ENCODE measurements around the gene SH2D1A.
"Not testable (repeated sequence)": the region's sequence is repeated elsewhere in the genome, so short reads cannot be mapped to it uniquely, and the experiment has no call there.

SH2D1A gene

DNA sequence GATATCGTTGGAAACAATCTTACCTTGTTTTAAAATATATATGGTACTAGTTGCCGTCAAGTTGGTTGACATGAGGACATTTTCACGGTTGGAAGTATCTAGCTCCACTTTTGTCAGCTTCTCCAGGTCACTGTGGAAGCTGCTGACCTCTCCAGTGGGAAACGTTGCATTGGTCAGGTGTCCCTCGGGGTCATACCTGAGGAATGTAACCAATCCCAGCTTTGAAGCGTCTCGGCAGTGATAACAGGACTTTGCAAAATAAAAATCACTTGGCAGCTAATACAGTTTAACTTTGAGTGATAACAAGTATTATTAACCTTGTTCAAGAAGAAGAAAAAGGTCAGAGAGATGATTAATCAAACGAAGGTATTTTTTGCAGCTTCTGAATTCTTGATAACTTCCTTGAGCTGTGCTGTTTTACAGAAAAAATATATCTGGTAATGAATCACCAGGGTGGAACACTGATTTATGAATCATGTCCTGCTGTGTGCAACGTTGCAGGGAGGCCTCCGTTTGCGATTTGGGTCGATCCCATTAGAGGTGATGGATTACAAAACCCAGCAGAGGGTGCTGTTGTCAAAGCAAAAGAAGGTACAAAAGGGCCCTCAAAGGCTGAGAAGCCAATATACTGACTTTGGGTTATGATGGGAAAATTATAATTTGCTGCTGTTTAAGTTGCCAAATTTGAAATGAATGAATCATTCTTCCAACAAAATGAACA, 60.1 kb downstream of the SH2D1A start:
- no peak overlapping the region for H3K4me2 ChIP-seq (ENCODE audit: low read depth, low read length, poor library complexity, severe bottlenecking)
- H3K9ac ChIP-seq (ENCODE audit: low read depth, low read length, poor library complexity, severe bottlenecking), result no peak overlapping the region

DNA sequence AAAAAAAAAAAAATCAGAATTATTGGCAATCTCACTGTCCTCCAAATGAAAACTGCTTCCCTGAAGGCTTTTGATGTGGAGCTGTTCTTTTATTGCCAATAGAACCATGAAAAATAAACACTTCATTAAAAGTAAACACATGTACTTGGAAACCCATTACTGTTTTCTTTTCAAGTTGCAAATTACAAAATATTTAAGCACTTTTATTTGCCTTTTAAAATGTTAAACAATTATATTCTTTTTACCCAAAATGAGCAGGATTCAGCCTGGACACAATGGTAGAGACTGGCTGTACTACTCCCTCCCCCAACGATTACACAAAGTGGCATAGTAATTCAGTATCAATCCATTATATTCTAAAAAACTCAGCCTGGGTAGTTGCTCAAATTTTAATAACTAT, 60.9 kb downstream of the SH2D1A start:
- no peaks in the 10 kb centered on the region for H4K20me1 ChIP-seq (ENCODE audit: insufficient read depth, low read length, poor library complexity, severe bottlenecking)
- H2AFZ ChIP-seq (ENCODE audit: low read length), result no peak overlapping the region
- no peaks in the 10 kb centered on the region for H3K9me2 ChIP-seq (replicated peaks; ENCODE audit: low read depth, low read length)
- H3K9me3 ChIP-seq (ENCODE audit: insufficient read depth, low read depth, low read length), result no peaks in the 10 kb centered on the region
- no peaks in the 10 kb centered on the region for H3F3A ChIP-seq (ENCODE audit: low read depth)
- H3K9ac ChIP-seq (ENCODE audit: low read depth, low read length, poor library complexity, severe bottlenecking), result no peak overlapping the region
- peaks cover 3% of the 10 kb centered on the region for H3K4me1 ChIP-seq (ENCODE audit: insufficient read depth, low read length, poor library complexity, severe bottlenecking)
- H3K4me2 ChIP-seq (ENCODE audit: low read depth, low read length, poor library complexity, severe bottlenecking), result no peak overlapping the region
- H3K4me3 ChIP-seq (ENCODE audit: low read length, poor library complexity, severe bottlenecking), result no peak overlapping the region
- TF ChIP-seq EZH2phosphoT487 (IDR thresholded peaks at IDR 0.05; ENCODE audit: borderline replicate concordance), result no peak
- TF ChIP-seq, protein P1, sequence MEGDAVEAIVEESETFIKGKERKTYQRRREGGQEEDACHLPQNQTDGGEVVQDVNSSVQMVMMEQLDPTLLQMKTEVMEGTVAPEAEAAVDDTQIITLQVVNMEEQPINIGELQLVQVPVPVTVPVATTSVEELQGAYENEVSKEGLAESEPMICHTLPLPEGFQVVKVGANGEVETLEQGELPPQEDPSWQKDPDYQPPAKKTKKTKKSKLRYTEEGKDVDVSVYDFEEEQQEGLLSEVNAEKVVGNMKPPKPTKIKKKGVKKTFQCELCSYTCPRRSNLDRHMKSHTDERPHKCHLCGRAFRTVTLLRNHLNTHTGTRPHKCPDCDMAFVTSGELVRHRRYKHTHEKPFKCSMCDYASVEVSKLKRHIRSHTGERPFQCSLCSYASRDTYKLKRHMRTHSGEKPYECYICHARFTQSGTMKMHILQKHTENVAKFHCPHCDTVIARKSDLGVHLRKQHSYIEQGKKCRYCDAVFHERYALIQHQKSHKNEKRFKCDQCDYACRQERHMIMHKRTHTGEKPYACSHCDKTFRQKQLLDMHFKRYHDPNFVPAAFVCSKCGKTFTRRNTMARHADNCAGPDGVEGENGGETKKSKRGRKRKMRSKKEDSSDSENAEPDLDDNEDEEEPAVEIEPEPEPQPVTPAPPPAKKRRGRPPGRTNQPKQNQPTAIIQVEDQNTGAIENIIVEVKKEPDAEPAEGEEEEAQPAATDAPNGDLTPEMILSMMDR (conservative IDR thresholded peaks at IDR 0.05; ENCODE audit: low read length), result no peak
- H3K36me3 ChIP-seq (ENCODE audit: insufficient read depth, low read length), result no peaks in the 10 kb centered on the region
- H3K79me2 ChIP-seq (ENCODE audit: insufficient read depth, low read length), result no peaks in the 10 kb centered on the region
- no peaks in the 10 kb centered on the region for H3K27me3 ChIP-seq (ENCODE audit: insufficient read depth, low read length, poor library complexity, severe bottlenecking)

More for the DNA sequence above, 60.1 kb downstream of the SH2D1A start:
- Histone ChIP-seq H2AFZ (ENCODE audit: low read length) (no peak overlapping the region), H3K79me2 (ENCODE audit: insufficient read depth, low read length) (no peaks in the 10 kb centered on the region), H3K9me2 (replicated peaks; ENCODE audit: low read depth, low read length) (no peaks in the 10 kb centered on the region), H3K4me3 (ENCODE audit: low read length, poor library complexity, severe bottlenecking) (no peak overlapping the region), H3K36me3 (ENCODE audit: insufficient read depth, low read length) (no peaks in the 10 kb centered on the region), H4K20me1 (ENCODE audit: insufficient read depth, low read length, poor library complexity, severe bottlenecking) (no peaks in the 10 kb centered on the region), H3K27me3 (ENCODE audit: insufficient read depth, low read length, poor library complexity, severe bottlenecking) (no peaks in the 10 kb centered on the region), H3K9me3 (ENCODE audit: insufficient read depth, low read depth, low read length) (no peaks in the 10 kb centered on the region), H3F3A (ENCODE audit: low read depth) (no peaks in the 10 kb centered on the region), H3K4me1 (ENCODE audit: insufficient read depth, low read length, poor library complexity, severe bottlenecking) (peaks cover 2% of the 10 kb centered on the region)
- TF ChIP-seq EZH2phosphoT487 (IDR thresholded peaks at IDR 0.05; ENCODE audit: borderline replicate concordance), result no peak
- TF ChIP-seq, protein P1 (conservative IDR thresholded peaks at IDR 0.05; ENCODE audit: low read length), result peak; percentile 64

DNA sequence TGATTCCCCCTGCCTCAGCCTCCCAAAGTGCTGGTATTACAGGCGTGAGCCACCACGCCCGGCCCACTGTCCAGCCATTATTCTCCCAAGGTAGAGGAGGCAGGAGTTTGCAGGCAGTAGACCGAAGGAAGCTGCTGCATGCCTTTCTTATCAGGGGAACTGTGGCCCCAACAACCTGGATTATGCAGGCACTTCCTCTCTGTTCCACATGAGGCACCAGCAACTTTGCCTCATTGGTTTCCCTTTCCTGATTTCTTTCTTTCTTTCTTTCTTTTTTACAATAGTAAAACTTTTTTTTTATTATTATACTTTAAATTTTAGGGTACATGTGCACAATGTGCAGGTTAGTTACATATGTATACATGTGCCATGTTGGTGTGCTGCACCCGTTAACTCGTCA, 62.0 kb downstream of the SH2D1A start:
- not testable (repeated sequence) for H3K9ac ChIP-seq (ENCODE audit: low read depth, low read length, poor library complexity, severe bottlenecking); H3F3A ChIP-seq (ENCODE audit: low read depth); H3K9me3 ChIP-seq (ENCODE audit: insufficient read depth, low read depth, low read length); H3K27me3 ChIP-seq (ENCODE audit: insufficient read depth, low read length, poor library complexity, severe bottlenecking); H3K4me1 ChIP-seq (ENCODE audit: insufficient read depth, low read length, poor library complexity, severe bottlenecking); H3K4me3 ChIP-seq (ENCODE audit: low read length, poor library complexity, severe bottlenecking); H3K36me3 ChIP-seq (ENCODE audit: insufficient read depth, low read length); H3K9me2 ChIP-seq (replicated peaks; ENCODE audit: low read depth, low read length); H3K79me2 ChIP-seq (ENCODE audit: insufficient read depth, low read length); H4K20me1 ChIP-seq (ENCODE audit: insufficient read depth, low read length, poor library complexity, severe bottlenecking); H2AFZ ChIP-seq (ENCODE audit: low read length); H3K4me2 ChIP-seq (ENCODE audit: low read depth, low read length, poor library complexity, severe bottlenecking)

DNA sequence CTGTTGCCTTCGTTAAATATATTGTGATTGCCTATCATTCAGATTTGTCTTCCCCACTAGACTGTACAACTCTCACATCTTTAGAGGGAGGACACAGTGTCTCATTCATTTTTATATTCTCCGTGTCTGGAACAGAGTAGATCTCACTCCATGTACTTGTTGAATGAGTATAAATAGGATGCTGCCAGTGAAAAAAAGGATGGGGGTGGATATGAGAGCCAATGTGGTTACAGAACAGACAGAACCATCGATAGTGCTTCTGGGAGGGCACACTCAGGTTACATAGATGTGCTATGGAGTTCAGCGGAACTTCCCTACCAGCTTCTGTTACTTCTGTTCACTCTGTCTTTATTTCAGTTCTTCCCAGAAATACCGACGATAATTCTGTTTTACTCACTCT, 66.9 kb downstream of the SH2D1A start:
- TF ChIP-seq, protein P1 (conservative IDR thresholded peaks at IDR 0.05; ENCODE audit: low read length), result no peak
- no peak for TF ChIP-seq EZH2phosphoT487 (IDR thresholded peaks at IDR 0.05; ENCODE audit: borderline replicate concordance)
- H3K9me3 ChIP-seq (ENCODE audit: insufficient read depth, low read depth, low read length), result no peaks in the 10 kb centered on the region

More for the DNA sequence above, 66.9 kb downstream of the SH2D1A start:
- no peaks in the 10 kb centered on the region for H3K27me3 ChIP-seq (ENCODE audit: insufficient read depth, low read length, poor library complexity, severe bottlenecking)
- H3K4me3 ChIP-seq (ENCODE audit: low read length, poor library complexity, severe bottlenecking), result no peak overlapping the region
- no peaks in the 10 kb centered on the region for H3K9me2 ChIP-seq (replicated peaks; ENCODE audit: low read depth, low read length)
- no peaks in the 10 kb centered on the region for H4K20me1 ChIP-seq (ENCODE audit: insufficient read depth, low read length, poor library complexity, severe bottlenecking)
- no peaks in the 10 kb centered on the region for H3F3A ChIP-seq (ENCODE audit: low read depth)
- H2AFZ ChIP-seq (ENCODE audit: low read length), result no peak overlapping the region
- peaks cover 3% of the 10 kb centered on the region for H3K4me1 ChIP-seq (ENCODE audit: insufficient read depth, low read length, poor library complexity, severe bottlenecking)
- H3K79me2 ChIP-seq (ENCODE audit: insufficient read depth, low read length), result no peaks in the 10 kb centered on the region
- no peaks in the 10 kb centered on the region for H3K36me3 ChIP-seq (ENCODE audit: insufficient read depth, low read length)
- no peak overlapping the region for H3K4me2 ChIP-seq (ENCODE audit: low read depth, low read length, poor library complexity, severe bottlenecking)
- no peak overlapping the region for H3K9ac ChIP-seq (ENCODE audit: low read depth, low read length, poor library complexity, severe bottlenecking)
